A204.1 (cell line): ENCODE data around the gene THRB.

Source experiments
- FAIRE-seq: peaks from 2 replicates; lab custom pipeline; 2012; peaks lifted over from hg19 to GRCh38; lab: Jason Lieb, UNC

Gene THRB

GRCh38 chr3:24303057-24303754 lies 191.4 kb downstream of the THRB start:
- FAIRE-seq, result no peak

DNA sequence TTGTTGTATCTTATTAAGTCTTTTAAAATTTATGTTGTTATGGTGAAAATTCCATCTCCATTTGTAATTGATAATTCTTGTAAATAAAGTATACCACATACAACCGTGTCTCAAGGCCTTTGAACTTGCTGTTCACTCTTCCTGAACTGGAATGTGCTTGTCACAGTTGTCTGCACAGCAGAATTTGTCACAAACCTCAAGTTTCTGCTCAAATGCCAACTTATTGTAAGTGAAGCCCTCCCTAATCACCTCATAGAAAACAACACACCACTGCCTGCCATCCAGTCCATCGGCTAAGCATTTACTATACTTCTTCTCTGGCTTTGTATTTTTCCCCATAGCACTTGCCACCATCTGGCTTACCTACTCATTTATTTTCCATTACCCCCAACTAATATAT lies 192.3 kb downstream of the THRB start:
- FAIRE-seq, result no peak

DNA sequence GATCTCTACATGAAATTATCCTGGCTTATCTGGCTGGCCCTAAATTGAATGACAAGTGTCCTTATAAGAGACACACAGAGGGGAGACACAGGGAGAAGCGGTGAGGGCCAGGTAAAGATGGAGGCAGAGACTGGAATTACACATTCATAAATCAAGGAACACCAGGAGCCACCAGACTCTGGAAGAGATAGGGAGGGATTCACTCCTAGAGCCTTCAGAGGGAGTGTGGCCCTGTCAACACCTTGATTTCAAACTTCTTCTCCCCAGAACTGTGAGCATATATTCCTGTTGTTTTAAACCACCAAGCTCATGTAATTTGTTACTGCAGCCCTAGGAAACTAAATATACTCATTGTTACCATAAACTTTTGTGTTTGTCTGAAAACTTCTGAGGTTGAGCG lies 193.7 kb downstream of the THRB start:
- FAIRE-seq, result no peak

- FAIRE-seq, result no peak
These were observed 194.6 kb downstream of the THRB start for GRCh38 chr3:24299806-24300626.

DNA sequence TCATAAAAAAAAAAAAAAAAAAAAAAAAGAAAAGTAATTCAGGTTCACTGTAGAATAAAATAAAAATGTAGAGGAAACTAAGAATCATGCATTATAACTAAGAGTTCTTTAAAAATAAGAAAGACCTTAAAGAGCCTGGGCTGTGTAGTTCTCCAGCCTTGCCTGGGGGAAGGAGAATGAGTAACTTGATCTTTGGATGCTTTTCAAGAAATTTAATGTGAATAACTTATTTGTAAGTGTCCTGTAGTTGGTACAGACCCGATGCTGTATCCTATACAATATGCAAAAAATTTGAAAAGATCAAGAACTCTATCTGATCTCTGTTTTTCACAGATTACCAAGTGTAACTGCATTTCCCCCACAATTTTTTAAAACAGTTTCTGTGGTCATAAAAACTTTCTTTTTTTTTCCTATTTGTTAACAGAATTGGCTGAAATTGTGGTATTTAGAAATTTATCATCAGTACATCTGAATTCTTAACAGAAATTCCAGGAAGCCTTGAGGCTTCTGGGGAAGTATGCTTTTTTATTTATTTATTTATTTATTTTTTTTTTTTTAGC lies 195.3 kb downstream of the THRB start:
- FAIRE-seq, result no peak

- FAIRE-seq, result no peak
These were observed 198.0 kb downstream of the THRB start for GRCh38 chr3:24296441-24297205.

GRCh38 chr3:24294150-24294549 lies 200.5 kb downstream of the THRB start:
- FAIRE-seq, result no peak

- no peak for FAIRE-seq
These were observed 203.0 kb downstream of the THRB start for GRCh38 chr3:24291646-24292045.

DNA sequence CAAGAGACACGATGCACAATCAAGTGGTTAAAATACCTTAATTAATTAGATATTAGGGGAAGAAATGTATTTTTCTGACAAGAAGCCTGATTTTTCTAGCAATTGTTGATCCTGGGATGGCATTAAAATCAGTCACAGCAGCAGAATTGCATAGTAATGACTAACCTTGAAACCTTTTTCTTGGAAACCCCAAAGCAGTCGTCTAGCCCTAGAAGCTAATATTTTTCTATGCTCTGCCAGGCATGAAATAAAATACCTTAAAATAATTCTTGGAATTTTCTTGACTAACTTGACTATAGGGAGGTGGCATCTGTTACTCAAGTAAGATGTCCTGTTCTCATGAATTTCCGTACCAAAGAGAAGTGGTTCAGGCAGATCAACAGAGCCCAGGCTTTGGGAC lies 204.1 kb downstream of the THRB start:
- FAIRE-seq, result no peak

DNA sequence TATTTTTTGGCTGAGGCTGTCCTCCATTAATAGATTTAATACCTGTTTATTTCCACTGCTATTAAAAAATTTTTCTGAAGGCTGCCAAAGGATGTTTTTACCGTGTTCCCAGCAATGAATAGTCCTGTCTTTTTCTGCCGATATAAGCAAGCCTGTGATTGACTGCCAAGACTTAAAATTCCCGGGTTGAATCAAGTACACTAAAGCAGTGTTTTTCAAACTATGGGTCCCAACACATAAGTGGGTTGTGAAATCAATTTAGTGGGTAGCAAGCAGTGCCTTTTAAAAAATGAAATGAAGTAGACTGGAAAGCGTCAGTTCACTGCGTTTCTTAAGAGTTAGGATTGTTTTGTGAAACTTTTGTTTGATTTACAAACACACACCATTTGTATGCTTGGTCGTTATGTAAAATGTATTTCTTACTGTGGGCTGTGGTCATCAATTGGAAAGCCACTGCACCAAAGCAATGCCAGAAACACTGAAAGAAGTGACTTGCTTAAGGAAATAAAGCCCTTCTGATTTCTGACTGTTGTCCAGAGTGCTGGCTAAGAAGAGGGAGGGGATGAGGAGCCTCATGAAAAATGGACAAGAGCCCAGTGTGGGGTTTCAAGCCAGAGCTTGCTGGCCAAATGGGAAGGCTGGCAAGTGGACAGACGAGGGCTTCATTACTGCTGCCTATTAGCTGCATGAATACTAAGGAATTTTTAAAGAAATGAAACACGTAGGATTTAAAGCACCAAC lies 206.0 kb downstream of the THRB start:
- FAIRE-seq, result no peak

GRCh38 chr3:24287755-24288450 lies 206.7 kb downstream of the THRB start:
- no peak for FAIRE-seq

DNA sequence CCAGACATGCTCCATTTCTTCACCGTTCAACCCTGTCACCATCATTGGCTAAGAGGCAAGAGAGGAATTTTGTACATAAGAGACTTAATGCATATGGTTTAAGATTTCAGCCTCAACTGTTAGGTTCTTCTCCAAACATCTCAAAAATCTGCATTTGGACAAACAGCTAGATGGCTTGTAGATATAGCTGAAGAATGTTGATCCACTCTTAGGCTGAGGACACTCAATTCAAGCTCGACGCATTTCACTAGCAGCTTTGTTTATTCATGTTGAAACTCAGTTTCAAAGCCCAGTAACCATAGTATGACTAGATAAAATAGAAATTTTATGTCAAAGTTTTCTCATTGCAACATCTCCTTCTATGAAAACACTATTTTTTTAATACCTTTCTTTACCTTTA lies 208.2 kb downstream of the THRB start:
- FAIRE-seq, result no peak

GRCh38 chr3:24278543-24278942 lies 216.1 kb downstream of the THRB start:
- FAIRE-seq, result no peak

DNA sequence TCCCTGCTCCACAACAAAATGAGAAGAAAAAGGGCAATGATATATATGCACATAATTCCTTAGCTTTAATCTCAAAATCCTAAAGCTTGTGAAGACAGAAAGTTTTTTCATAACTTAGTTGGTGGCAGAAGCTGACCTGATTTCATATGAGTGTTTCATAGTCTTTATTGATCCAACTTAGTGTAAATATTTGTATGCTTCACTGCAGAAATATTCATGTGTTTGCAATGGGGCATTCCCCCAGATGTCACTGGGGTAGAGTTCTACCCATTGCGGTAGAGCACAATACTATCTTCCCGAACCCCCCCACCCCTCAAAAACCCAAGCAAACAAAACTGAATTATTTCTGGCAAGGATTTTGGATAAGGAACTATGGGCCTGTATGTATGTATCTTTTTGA lies 221.2 kb downstream of the THRB start:
- FAIRE-seq, result no peak

GRCh38 chr3:24272875-24273274 lies 221.8 kb downstream of the THRB start:
- FAIRE-seq, result no peak

GRCh38 chr3:24272408-24272807 lies 222.2 kb downstream of the THRB start:
- no peak for FAIRE-seq

GRCh38 chr3:24271228-24271627 lies 223.4 kb downstream of the THRB start:
- FAIRE-seq, result no peak

DNA sequence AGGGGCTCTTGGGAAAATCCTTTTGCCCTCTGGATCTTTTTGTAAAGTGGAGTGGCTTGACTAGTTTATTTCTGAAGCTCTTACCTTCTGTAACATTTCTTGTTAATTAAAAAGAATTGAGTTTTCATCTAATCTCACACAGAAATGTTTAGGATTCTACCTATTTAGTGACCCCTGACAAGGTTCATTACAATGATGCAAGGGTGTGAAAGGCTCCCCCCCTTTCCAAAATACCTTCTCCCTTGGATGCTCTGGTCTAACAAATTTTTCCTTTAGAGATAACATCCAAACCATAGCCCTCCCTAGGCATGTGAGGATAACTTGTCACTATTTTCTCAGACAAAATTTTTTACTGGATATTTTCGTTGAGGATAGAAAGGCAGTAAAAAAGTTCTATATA lies 223.9 kb downstream of the THRB start:
- no peak for FAIRE-seq

- FAIRE-seq, result no peak
These were observed 224.4 kb downstream of the THRB start for GRCh38 chr3:24270204-24270691.

GRCh38 chr3:24264748-24265158 lies 229.9 kb downstream of the THRB start:
- peak; percentile 85 for FAIRE-seq

DNA sequence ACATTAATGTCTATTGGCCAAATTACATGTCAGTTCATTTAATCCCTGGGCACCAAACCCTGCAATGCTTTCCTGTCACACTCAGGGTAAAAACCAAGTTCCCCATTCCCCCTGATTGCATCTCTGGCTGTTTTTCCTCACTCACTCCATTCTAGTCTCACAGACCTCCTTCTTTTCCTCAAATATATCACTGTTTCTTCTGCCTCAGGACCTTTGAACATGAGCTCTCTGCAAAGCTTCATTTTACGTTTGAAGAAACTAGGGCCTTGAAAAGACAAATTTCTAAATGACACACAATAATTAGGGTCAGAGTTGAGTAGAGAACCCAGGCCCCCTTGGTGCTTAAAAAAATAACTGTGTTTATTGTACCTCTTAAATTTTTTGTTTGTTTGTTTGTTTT lies 230.6 kb downstream of the THRB start:
- FAIRE-seq, result no peak
